Stomach (tissue), 9 donors: ENCODE results near the gene MPP3. TPM values are rescaled to one million over a fixed set of nuclear protein-coding genes. Genes with fewer than 3 reads are reported as not detected.

Source experiments
- DNase-seq, 2 donors: peaks; one replicate each; pipeline versions ENCODE4 v3.0.0 to v3.0.0-alpha.2; 2013 to 2019
- H3K27ac ChIP-seq, 5 donors: fragments of 200-600 bp in 4 of 5; sonication (generic) in 4 of 5; one replicate each; pipeline ENCODE4 v1.5.1; 2013 to 2019; ENCODE audit warnings: mild to moderate bottlenecking in 1 of 5, moderate library complexity in 1 of 5
- H3K27me3 ChIP-seq, 3 donors: fragments of 200-600 bp; sonication (generic); one replicate each; pipeline ENCODE4 v1.5.1; 2017 to 2019; ENCODE audit warnings: mixed run types in 1 of 3
- H3K36me3 ChIP-seq, 4 donors: fragments of 200-600 bp; sonication (generic); 1 replicate in 3 of 4; 2 replicates in 1 of 4; pipeline ENCODE4 v1.5.1; 2016 to 2019
- H3K4me1 ChIP-seq, 4 donors: fragments of 200-600 bp; sonication (generic); one replicate each; pipeline ENCODE4 v1.5.1; 2016 to 2019
- H3K4me3 ChIP-seq, 4 donors: fragments of 200-600 bp; sonication (generic) in 3 of 4; one replicate each; pipeline ENCODE4 v1.5.1; 2016 to 2019; ENCODE audit warnings: mild to moderate bottlenecking in 1 of 4
- H3K9me3 ChIP-seq, 4 donors: fragments of 200-600 bp; sonication (generic); one replicate each; pipeline ENCODE4 v1.5.1; 2016 to 2019
- EP300 ChIP-seq: sonication (generic); formaldehyde crosslinking; IDR thresholded peaks from one replicate; pipeline ENCODE4 v1.6.1; 2017; ENCODE audit warnings: antibody characterized with exemption
- POLR2A ChIP-seq, 4 donors: fragments of 450-650 bp; IDR thresholded peaks; one replicate each; pipeline ENCODE4 v1.6.1; 2016; ENCODE audit warnings: antibody characterized with exemption in 4 of 4, control low read depth in 2 of 4, mild to moderate bottlenecking in 1 of 4, moderate library complexity in 1 of 4
- POLR2AphosphoS5 ChIP-seq, 3 donors: sonication (generic); formaldehyde crosslinking; IDR thresholded peaks; one replicate each; pipeline ENCODE4 v1.6.1; 2016; ENCODE audit warnings: antibody characterized with exemption in 3 of 3
- WGBS, 5 donors: extraction: QIAGEN DNeasy Blood & Tissue Kit in 3 of 5; methylation state at CpG; one replicate each; pipeline versions ENCODE4 v1.1.5 to v1.1.7; 2013 to 2018; 5-methylcytosine and 5-hydroxymethylcytosine counted together
- intact Hi-C: fragments of 100-400 bp; cut with DNase I; formaldehyde crosslinking; loops from one replicate; pipeline ENCODE4 v1.15.1; 2023; ENCODE audit warnings: low total_unique reads
- polyA plus RNA-seq, 3 donors: library from polyadenylated mRNA; stranded (reverse); fragments of 200-250 nt; gene quantifications; one replicate each; pipeline ENCODE4 v1.2.3, GENCODE V29; 2013
- total RNA-seq, 5 donors: library from RNA; depleted of rRNA; stranded (reverse); fragments of >200 nt; gene quantifications; one replicate each; pipeline versions ENCODE4 v1.1.0 to v1.2.3, GENCODE V29; 2014 to 2016
- TF ChIP-seq, protein P1 (sequence below), 7 experiments: fragments of 450-650 bp in 4 of 7; fragments of 200-600 bp in 3 of 7; sonication (generic) in 3 of 7; IDR thresholded peaks; one replicate each; pipeline ENCODE4 v1.5.1; 2016 to 2019; ENCODE audit warnings: antibody characterized with exemption in 7 of 7, control low read depth in 2 of 7, mild to moderate bottlenecking in 1 of 7
- donor health status: healthy with polysubstance abuse.
- donor health status: Bipolar disorder and iron deficiency.
- donor health status: healthy.

MPP3 gene
- total and polyA plus RNA-seq, 8 donors: 0.31 to 22.8 (median 10.6) TPM

DNA sequence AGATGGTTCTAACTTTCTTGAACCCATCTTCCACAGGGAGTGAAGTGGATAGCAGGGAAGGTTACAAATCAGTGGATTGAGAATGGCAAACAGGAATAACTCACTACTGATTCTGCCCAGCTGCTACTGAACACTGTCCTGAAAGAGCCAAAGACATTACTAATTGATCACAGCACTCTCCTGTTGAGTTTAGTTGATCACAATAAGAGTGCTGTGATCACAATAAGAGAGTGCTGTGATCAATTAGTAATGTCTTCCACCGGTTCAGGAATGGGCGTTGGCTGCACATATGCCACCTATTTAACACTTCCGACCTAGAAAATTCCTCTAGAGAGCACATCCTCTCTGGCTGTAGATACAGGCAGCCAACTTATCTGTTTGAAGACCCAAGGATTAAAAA lies 41.4 kb downstream of the MPP3 start:
- Histone ChIP-seq H3K4me3 (no peak overlapping the region), H3K36me3 (no peaks in the 10 kb centered on the region), H3K27me3 (peaks cover 0 to 7% (median 0%) of the 10 kb centered on the region in 3 donors), H3K9me3 (no peaks in the 10 kb centered on the region), H3K4me1 (no peaks in the 10 kb centered on the region), H3K27ac (no peak overlapping the region)
- WGBS, 5 donors: 6 to 12% (median 9%) methylated on average over 3 of the region's 3 CpGs
- peak in 1 of 2 donors; percentile 66 for DNase-seq
- no peak for TF ChIP-seq EP300
- peak in 1 of 3 donors; percentile 24 for TF ChIP-seq POLR2AphosphoS5 (IDR thresholded peaks at IDR 0.05)
- intact Hi-C loops: no loop called here

- H3K4me3 ChIP-seq: no peak overlapping the region
- no peak overlapping the region for H3K27ac ChIP-seq
- no peaks in the 10 kb centered on the region for H3K4me1 ChIP-seq
- no peaks in the 10 kb centered on the region for H3K36me3 ChIP-seq
- TF ChIP-seq POLR2AphosphoS5 (IDR thresholded peaks at IDR 0.05): no peak
- TF ChIP-seq, protein P1, sequence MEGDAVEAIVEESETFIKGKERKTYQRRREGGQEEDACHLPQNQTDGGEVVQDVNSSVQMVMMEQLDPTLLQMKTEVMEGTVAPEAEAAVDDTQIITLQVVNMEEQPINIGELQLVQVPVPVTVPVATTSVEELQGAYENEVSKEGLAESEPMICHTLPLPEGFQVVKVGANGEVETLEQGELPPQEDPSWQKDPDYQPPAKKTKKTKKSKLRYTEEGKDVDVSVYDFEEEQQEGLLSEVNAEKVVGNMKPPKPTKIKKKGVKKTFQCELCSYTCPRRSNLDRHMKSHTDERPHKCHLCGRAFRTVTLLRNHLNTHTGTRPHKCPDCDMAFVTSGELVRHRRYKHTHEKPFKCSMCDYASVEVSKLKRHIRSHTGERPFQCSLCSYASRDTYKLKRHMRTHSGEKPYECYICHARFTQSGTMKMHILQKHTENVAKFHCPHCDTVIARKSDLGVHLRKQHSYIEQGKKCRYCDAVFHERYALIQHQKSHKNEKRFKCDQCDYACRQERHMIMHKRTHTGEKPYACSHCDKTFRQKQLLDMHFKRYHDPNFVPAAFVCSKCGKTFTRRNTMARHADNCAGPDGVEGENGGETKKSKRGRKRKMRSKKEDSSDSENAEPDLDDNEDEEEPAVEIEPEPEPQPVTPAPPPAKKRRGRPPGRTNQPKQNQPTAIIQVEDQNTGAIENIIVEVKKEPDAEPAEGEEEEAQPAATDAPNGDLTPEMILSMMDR (IDR thresholded peaks at IDR 0.05): peak in 2 of 7 experiments; percentile 6 to 7
- no peak for DNase-seq
- H3K27me3 ChIP-seq: peaks cover 0 to 7% (median 0%) of the 10 kb centered on the region in 3 donors
- no peaks in the 10 kb centered on the region for H3K9me3 ChIP-seq
- WGBS, 5 donors: 76 to 87% (median 82%) methylated on average over 7 to 14 of the region's 14 CpGs
- intact Hi-C loops: no loop called here
These were observed 42.5 kb downstream of the MPP3 start for GRCh38 chr17:43790311-43790940.

DNA sequence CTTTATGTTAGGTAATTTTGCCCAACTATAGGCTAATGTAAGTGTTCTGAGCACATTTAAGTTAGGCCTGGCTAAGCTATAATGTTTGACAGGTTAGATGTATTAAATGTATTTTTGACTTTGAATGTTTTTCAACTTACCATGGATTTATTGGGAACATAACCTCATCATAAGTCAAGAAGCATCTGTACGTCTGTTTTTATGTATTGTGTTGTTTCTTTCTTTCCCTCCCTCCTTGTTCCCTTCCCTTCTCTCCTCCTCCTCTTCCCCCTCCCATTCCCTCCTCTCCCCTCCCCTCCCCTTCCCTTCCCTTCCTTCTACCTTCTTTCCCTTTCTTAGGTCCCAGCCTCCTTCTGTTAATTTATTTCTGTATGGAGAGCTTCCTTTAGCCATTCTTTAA lies 43.5 kb downstream of the MPP3 start:
- WGBS, 5 donors: 72 to 96% (median 88%) methylated on average over 1 of the region's 1 CpG
- Histone ChIP-seq H3K4me3 (no peak overlapping the region), H3K27me3 (peaks cover 0 to 7% (median 0%) of the 10 kb centered on the region in 3 donors), H3K36me3 (no peaks in the 10 kb centered on the region), H3K27ac (no peak overlapping the region), H3K9me3 (no peaks in the 10 kb centered on the region), H3K4me1 (no peaks in the 10 kb centered on the region)
- TF ChIP-seq, protein P1 (IDR thresholded peaks at IDR 0.05): no peak
- no peak for TF ChIP-seq POLR2A (IDR thresholded peaks at IDR 0.05)
- TF ChIP-seq EP300: no peak
- TF ChIP-seq POLR2AphosphoS5 (IDR thresholded peaks at IDR 0.05): no peak
- DNase-seq: no peak
- intact Hi-C loops: no loop called here

DNA sequence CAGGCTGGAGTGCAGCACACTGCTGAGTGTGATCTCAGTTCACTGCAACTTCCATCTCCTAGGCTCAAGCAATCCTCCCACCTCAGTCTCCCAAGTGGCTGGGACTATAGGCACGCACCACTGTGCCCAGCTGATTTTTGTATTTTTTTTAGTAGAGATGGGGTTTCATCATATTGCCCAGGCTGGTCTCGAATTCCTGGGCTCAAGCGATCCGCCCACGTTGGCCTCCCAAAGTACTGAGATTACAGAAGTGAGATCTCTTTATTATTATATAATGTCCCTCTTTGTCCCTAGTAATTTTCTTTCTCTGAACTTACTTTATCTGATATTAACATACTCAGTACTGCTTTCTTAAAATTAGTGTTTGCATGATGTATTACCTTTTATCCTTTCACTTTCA lies 44.4 kb downstream of the MPP3 start:
- Histone ChIP-seq H3K36me3 (no peaks in the 10 kb centered on the region), H3K27ac (no peak overlapping the region), H3K4me3 (no peak overlapping the region), H3K27me3 (peaks cover 0 to 7% (median 0%) of the 10 kb centered on the region in 3 donors), H3K4me1 (no peaks in the 10 kb centered on the region), H3K9me3 (no peaks in the 10 kb centered on the region)
- TF ChIP-seq POLR2A (IDR thresholded peaks at IDR 0.05): no peak
- no peak for TF ChIP-seq POLR2AphosphoS5 (IDR thresholded peaks at IDR 0.05)
- TF ChIP-seq, protein P1 (IDR thresholded peaks at IDR 0.05): no peak
- no peak for TF ChIP-seq EP300
- intact Hi-C loops: no loop called here
- DNase-seq: no peak
- WGBS, 5 donors: 78 to 86% (median 80%) methylated on average over 5 of the region's 5 CpGs

DNA sequence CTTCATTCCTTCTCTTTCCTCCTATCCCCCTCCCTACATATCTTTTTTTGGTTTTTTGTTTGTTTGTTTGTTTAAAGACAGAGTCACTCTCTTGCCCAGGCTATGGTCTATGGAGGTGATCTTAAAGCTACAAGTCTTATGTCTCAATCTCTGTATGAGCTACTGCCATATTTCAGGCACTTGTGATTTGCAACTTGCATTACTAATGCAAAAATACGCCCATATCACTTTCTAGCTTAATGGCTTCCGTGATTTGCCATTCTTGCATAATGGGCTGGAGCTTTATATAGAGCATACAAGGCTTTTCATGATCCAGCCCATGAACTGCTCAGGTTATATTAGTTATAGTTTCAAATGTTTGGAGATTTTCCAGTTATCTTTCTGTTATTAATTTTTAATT lies 45.2 kb downstream of the MPP3 start:
- no peak for TF ChIP-seq POLR2AphosphoS5 (IDR thresholded peaks at IDR 0.05)
- TF ChIP-seq POLR2A (IDR thresholded peaks at IDR 0.05): no peak
- TF ChIP-seq EP300: no peak
- TF ChIP-seq, protein P1 (IDR thresholded peaks at IDR 0.05): no peak
- no peak overlapping the region for H3K27ac ChIP-seq
- no peaks in the 10 kb centered on the region for H3K4me1 ChIP-seq
- 68 to 85% (median 76%) methylated on average over 2 of the region's 2 CpGs for WGBS, 5 donors
- H3K27me3 ChIP-seq: peaks cover 0 to 7% (median 0%) of the 10 kb centered on the region in 3 donors
- H3K4me3 ChIP-seq: no peak overlapping the region
- intact Hi-C loops: no loop called here
- no peak for DNase-seq
- H3K36me3 ChIP-seq: no peaks in the 10 kb centered on the region
- no peaks in the 10 kb centered on the region for H3K9me3 ChIP-seq
